Measurements from ENCODE around the gene CLMN.

The CLMN gene

DNA sequence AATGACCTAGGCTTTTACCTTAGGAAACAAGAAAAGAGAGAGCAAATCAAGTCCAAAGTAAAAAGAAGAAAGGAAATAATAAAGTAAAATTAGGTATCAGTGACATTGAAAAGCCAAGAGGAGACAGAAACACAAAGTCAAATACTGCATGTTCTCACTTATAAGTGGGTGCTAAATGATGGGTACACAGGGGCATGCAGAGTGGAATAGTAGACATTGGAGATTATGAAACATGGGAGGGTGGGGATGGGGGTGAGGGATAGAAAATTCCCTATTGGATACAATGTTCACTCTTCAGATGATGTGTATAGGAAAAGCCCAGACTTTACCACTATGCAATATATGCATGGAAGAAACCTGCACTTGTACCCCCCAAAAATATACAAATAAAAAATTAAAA is 35.1 kb upstream of the CLMN start:
- H3K4me3 ChIP-seq (ENCODE audit: low read length) = no peak overlapping the region

GRCh38 chr14:95353664-95354063 is 34.0 kb upstream of the CLMN start:
- no peak overlapping the region for H3K4me3 ChIP-seq (ENCODE audit: low read length)
- H3K9ac ChIP-seq (ENCODE audit: low read length) = no peak overlapping the region
- no peaks in the 10 kb centered on the region for H3K36me3 ChIP-seq (ENCODE audit: control insufficient read depth, low read depth, low read length)
- no peak overlapping the region for H3K27ac ChIP-seq (ENCODE audit: low read length)
- H3K9me3 ChIP-seq (ENCODE audit: control insufficient read depth, low read depth, low read length) = no peaks in the 10 kb centered on the region
- H3K4me1 ChIP-seq (ENCODE audit: control insufficient read depth, low read depth, low read length) = no peaks in the 10 kb centered on the region
- H3K27me3 ChIP-seq (ENCODE audit: control insufficient read depth, insufficient read depth, low read length) = no peaks in the 10 kb centered on the region

More for the DNA sequence above, 35.1 kb upstream of the CLMN start:
- no peaks in the 10 kb centered on the region for H3K36me3 ChIP-seq (ENCODE audit: control insufficient read depth, low read depth, low read length)
- no peaks in the 10 kb centered on the region for H3K4me1 ChIP-seq (ENCODE audit: control insufficient read depth, low read depth, low read length)
- H3K27me3 ChIP-seq (ENCODE audit: control insufficient read depth, insufficient read depth, low read length) = peaks cover 2% of the 10 kb centered on the region
- H3K9ac ChIP-seq (ENCODE audit: low read length) = no peak overlapping the region
- no peak overlapping the region for H3K27ac ChIP-seq (ENCODE audit: low read length)
- H3K9me3 ChIP-seq (ENCODE audit: control insufficient read depth, low read depth, low read length) = no peaks in the 10 kb centered on the region

- Histone ChIP-seq H3K36me3 (ENCODE audit: control insufficient read depth, low read depth, low read length) (no peaks in the 10 kb centered on the region), H3K9ac (ENCODE audit: low read length) (no peak overlapping the region), H3K27ac (ENCODE audit: low read length) (no peak overlapping the region), H3K27me3 (ENCODE audit: control insufficient read depth, insufficient read depth, low read length) (no peaks in the 10 kb centered on the region), H3K4me3 (ENCODE audit: low read length) (no peak overlapping the region), H3K9me3 (ENCODE audit: control insufficient read depth, low read depth, low read length) (no peaks in the 10 kb centered on the region), H3K4me1 (ENCODE audit: control insufficient read depth, low read depth, low read length) (no peaks in the 10 kb centered on the region)
These were observed 33.3 kb upstream of the CLMN start for GRCh38 chr14:95353007-95353406.

DNA sequence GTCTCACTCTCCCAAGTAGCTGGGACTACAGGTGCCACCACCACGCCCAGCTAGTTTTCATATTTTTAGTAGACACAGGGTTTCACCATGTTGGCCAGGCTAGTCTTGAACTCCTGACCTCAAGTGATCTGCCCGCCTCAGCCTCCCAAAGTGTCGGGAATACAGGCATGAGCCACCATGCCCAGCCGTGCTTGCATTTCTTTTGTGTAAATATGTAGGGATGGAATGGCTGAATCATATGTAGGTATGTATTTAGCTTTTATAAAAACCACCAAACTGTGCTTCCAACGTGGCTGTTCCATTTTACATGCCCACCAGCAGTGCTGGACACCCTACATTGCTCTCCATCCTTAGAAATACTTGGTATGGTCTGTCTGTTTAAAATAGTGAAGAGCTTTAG is 32.8 kb upstream of the CLMN start:
- no peaks in the 10 kb centered on the region for H3K36me3 ChIP-seq (ENCODE audit: control insufficient read depth, low read depth, low read length)
- no peaks in the 10 kb centered on the region for H3K4me1 ChIP-seq (ENCODE audit: control insufficient read depth, low read depth, low read length)
- H3K27me3 ChIP-seq (ENCODE audit: control insufficient read depth, insufficient read depth, low read length) = no peaks in the 10 kb centered on the region
- no peak overlapping the region for H3K27ac ChIP-seq (ENCODE audit: low read length)
- no peaks in the 10 kb centered on the region for H3K9me3 ChIP-seq (ENCODE audit: control insufficient read depth, low read depth, low read length)
- H3K9ac ChIP-seq (ENCODE audit: low read length) = no peak overlapping the region
- no peak overlapping the region for H3K4me3 ChIP-seq (ENCODE audit: low read length)

GRCh38 chr14:95349241-95349640 is 29.5 kb upstream of the CLMN start:
- H3K4me3 ChIP-seq (ENCODE audit: low read length) = no peak overlapping the region
- no peak overlapping the region for H3K27ac ChIP-seq (ENCODE audit: low read length)
- H3K9ac ChIP-seq (ENCODE audit: low read length) = no peak overlapping the region

GRCh38 chr14:95348395-95349080 is 28.8 kb upstream of the CLMN start:
- Histone ChIP-seq H3K9ac (ENCODE audit: low read length) (no peak overlapping the region), H3K4me1 (ENCODE audit: control insufficient read depth, low read depth, low read length) (no peaks in the 10 kb centered on the region), H3K36me3 (ENCODE audit: control insufficient read depth, low read depth, low read length) (no peaks in the 10 kb centered on the region), H3K4me3 (ENCODE audit: low read length) (no peak overlapping the region), H3K27ac (ENCODE audit: low read length) (no peak overlapping the region), H3K27me3 (ENCODE audit: control insufficient read depth, insufficient read depth, low read length) (no peaks in the 10 kb centered on the region), H3K9me3 (ENCODE audit: control insufficient read depth, low read depth, low read length) (no peaks in the 10 kb centered on the region)

More at GRCh38 chr14:95349241-95349640, 29.5 kb upstream of the CLMN start:
- no peaks in the 10 kb centered on the region for H3K4me1 ChIP-seq (ENCODE audit: control insufficient read depth, low read depth, low read length)
- H3K36me3 ChIP-seq (ENCODE audit: control insufficient read depth, low read depth, low read length) = no peaks in the 10 kb centered on the region
- no peaks in the 10 kb centered on the region for H3K27me3 ChIP-seq (ENCODE audit: control insufficient read depth, insufficient read depth, low read length)
- no peaks in the 10 kb centered on the region for H3K9me3 ChIP-seq (ENCODE audit: control insufficient read depth, low read depth, low read length)

DNA sequence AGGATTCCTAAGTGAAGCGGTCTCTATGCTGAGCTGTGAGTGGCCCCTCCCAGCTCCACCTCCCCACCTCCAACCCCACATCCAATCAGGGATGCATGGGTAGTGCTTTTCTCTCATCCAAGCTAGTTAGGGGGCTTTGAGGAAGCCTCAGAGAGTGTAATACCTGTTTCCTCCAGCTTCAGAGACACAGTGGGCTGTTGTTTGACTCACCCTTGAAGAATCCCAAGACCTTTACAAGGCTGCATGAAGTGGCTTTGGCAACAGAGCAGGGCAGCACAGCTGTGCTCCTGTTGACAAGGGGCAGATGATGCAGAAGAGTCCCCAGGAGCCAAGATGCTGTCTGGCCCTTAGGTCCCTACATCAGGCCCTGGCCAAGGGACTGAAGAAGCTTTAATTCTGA is 27.1 kb upstream of the CLMN start:
- Histone ChIP-seq H3K4me1 (ENCODE audit: control insufficient read depth, low read depth, low read length) (no peaks in the 10 kb centered on the region), H3K27ac (ENCODE audit: low read length) (no peak overlapping the region), H3K36me3 (ENCODE audit: control insufficient read depth, low read depth, low read length) (no peaks in the 10 kb centered on the region), H3K4me3 (ENCODE audit: low read length) (no peak overlapping the region), H3K9ac (ENCODE audit: low read length) (no peak overlapping the region), H3K9me3 (ENCODE audit: control insufficient read depth, low read depth, low read length) (no peaks in the 10 kb centered on the region), H3K27me3 (ENCODE audit: control insufficient read depth, insufficient read depth, low read length) (no peaks in the 10 kb centered on the region)

- H3K9me3 ChIP-seq (ENCODE audit: control insufficient read depth, low read depth, low read length) = no peaks in the 10 kb centered on the region
- H3K27me3 ChIP-seq (ENCODE audit: control insufficient read depth, insufficient read depth, low read length) = no peaks in the 10 kb centered on the region
- no peak overlapping the region for H3K9ac ChIP-seq (ENCODE audit: low read length)
- no peaks in the 10 kb centered on the region for H3K4me1 ChIP-seq (ENCODE audit: control insufficient read depth, low read depth, low read length)
- H3K27ac ChIP-seq (ENCODE audit: low read length) = no peak overlapping the region
- H3K4me3 ChIP-seq (ENCODE audit: low read length) = no peak overlapping the region
- no peaks in the 10 kb centered on the region for H3K36me3 ChIP-seq (ENCODE audit: control insufficient read depth, low read depth, low read length)
These were observed 26.6 kb upstream of the CLMN start for GRCh38 chr14:95346266-95346665.

DNA sequence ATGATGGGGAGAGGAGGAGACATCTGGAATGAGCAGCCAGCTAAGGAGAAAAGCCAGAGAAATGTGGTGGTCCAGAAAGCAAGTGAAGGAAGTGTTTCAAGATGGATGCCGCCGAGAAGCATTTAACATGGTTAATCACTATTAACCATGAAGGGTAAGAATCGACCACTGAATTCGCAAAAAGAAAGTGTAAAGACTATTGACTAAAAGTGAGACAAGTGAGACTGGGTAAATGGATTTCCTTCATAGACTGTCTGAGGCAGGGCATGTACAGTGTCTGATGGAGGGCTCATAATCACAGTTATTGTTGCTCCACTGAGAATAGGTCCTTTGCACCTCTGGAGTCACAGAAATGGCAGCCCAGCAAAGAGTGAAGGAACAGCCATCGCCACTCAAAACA is 25.3 kb upstream of the CLMN start:
- Histone ChIP-seq H3K27me3 (ENCODE audit: control insufficient read depth, insufficient read depth, low read length) (no peaks in the 10 kb centered on the region), H3K9me3 (ENCODE audit: control insufficient read depth, low read depth, low read length) (no peaks in the 10 kb centered on the region), H3K27ac (ENCODE audit: low read length) (no peak overlapping the region), H3K9ac (ENCODE audit: low read length) (no peak overlapping the region), H3K36me3 (ENCODE audit: control insufficient read depth, low read depth, low read length) (no peaks in the 10 kb centered on the region), H3K4me3 (ENCODE audit: low read length) (no peak overlapping the region), H3K4me1 (ENCODE audit: control insufficient read depth, low read depth, low read length) (no peaks in the 10 kb centered on the region)

DNA sequence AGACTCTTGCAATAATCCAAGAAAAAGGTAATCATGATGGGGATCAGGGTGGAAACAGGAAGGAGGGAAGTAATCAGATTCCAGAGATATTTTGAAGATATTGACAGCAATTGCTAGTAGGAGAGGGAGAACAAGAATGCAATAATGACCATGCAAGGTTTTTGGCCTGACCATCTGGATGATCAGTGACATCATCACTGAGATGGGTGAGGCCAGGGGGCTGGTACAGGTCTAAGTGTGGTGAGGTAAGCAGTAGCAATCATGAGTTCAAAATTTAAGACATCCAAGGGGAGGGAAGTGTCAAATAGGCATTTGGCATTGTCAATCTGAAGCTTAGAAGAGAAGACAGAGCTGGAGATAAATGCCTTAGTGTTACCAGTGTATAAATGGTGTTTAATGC is 24.8 kb upstream of the CLMN start:
- Histone ChIP-seq H3K4me3 (ENCODE audit: low read length) (no peak overlapping the region), H3K9me3 (ENCODE audit: control insufficient read depth, low read depth, low read length) (no peaks in the 10 kb centered on the region), H3K36me3 (ENCODE audit: control insufficient read depth, low read depth, low read length) (no peaks in the 10 kb centered on the region), H3K9ac (ENCODE audit: low read length) (no peak overlapping the region), H3K4me1 (ENCODE audit: control insufficient read depth, low read depth, low read length) (no peaks in the 10 kb centered on the region), H3K27me3 (ENCODE audit: control insufficient read depth, insufficient read depth, low read length) (no peaks in the 10 kb centered on the region), H3K27ac (ENCODE audit: low read length) (no peak overlapping the region)

DNA sequence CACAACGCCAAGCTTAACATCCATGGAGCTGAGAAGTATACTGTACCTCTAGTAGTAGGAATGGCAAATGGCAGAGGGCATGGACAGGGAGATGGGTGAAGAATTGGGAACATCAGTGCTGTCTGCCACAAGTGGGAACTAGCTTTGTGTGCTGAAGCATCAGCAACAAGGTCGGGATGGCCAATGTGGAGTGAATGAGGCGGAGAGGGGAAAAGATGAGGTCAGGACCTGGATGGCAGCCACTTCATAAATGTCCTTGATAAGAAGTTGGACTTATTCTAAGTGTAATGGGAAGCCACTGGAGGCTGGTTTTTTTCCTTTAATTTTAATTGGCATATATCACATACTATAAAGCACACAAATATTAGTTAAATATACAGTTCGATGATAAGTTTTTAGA is 21.9 kb upstream of the CLMN start:
- Histone ChIP-seq H3K36me3 (ENCODE audit: control insufficient read depth, low read depth, low read length) (no peaks in the 10 kb centered on the region), H3K4me3 (ENCODE audit: low read length) (no peak overlapping the region), H3K27me3 (ENCODE audit: control insufficient read depth, insufficient read depth, low read length) (no peaks in the 10 kb centered on the region), H3K9ac (ENCODE audit: low read length) (no peak overlapping the region), H3K4me1 (ENCODE audit: control insufficient read depth, low read depth, low read length) (no peaks in the 10 kb centered on the region), H3K9me3 (ENCODE audit: control insufficient read depth, low read depth, low read length) (no peaks in the 10 kb centered on the region), H3K27ac (ENCODE audit: low read length) (no peak overlapping the region)

DNA sequence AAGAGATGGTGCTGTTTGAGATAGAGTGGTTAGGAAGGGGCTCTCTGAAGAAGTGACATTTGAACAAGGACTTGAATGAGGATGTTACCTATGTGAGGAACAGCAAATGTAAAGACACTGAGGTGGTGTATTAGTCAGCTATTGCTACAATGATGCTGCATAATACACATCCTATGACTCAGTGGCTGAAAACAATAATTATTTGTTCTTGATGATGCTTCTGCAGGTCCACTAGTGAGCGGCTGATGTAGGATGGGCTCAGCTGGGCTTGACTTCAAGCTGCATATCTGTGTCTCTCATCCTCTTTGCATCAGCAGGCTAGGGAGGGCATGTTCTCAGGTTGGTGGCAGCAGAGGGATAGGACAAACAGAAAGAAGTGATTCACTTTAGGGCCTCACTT is 21.4 kb upstream of the CLMN start:
- Histone ChIP-seq H3K36me3 (ENCODE audit: control insufficient read depth, low read depth, low read length) (no peaks in the 10 kb centered on the region), H3K9ac (ENCODE audit: low read length) (no peak overlapping the region), H3K27me3 (ENCODE audit: control insufficient read depth, insufficient read depth, low read length) (no peaks in the 10 kb centered on the region), H3K4me1 (ENCODE audit: control insufficient read depth, low read depth, low read length) (no peaks in the 10 kb centered on the region), H3K27ac (ENCODE audit: low read length) (no peak overlapping the region), H3K4me3 (ENCODE audit: low read length) (no peak overlapping the region), H3K9me3 (ENCODE audit: control insufficient read depth, low read depth, low read length) (no peaks in the 10 kb centered on the region)

Data from iPS-18a (cell line).